A549 (cell line): ENCODE measurements around the gene ESR1.

ENCODE experiments used
- CEBPB ChIP-seq, 2 experiments: fragments of >200 bp in 1 of 2; sonication (Bioruptor Twin) in 1 of 2; formaldehyde crosslinking in 1 of 2; IDR thresholded peaks; 2 replicates each; pipeline ENCODE4 v1.6.1; 2012 to 2016
- CHD2 ChIP-seq: fragments of 150-350 bp; IDR thresholded peaks from 2 replicates; pipeline ENCODE4 v1.6.1; 2014; ENCODE audit warnings: low read length; ENCODE audit not compliant: partially characterized antibody
- CTCF ChIP-seq: fragments of >200 bp; sonication (Bioruptor Twin); formaldehyde crosslinking; IDR thresholded peaks from 3 replicates; pipeline ENCODE4 v1.5.1; 2016
- EHMT2 ChIP-seq: fragments of 200-600 bp; sonication (generic); IDR thresholded peaks from 2 replicates; pipeline ENCODE4 v1.6.1; 2016; ENCODE audit warnings: antibody characterized with exemption, low read depth, mild to moderate bottlenecking, moderate library complexity
- ESRRA ChIP-seq: fragments of 150-350 bp; IDR thresholded peaks from 2 replicates; pipeline ENCODE4 v1.6.1; 2014; ENCODE audit warnings: mild to moderate bottlenecking, low read length, borderline replicate concordance
- KDM5A ChIP-seq: fragments of 200-600 bp; sonication (generic); IDR thresholded peaks from 2 replicates; pipeline ENCODE4 v1.6.1; 2016; ENCODE audit warnings: antibody characterized with exemption, mild to moderate bottlenecking
- MAFK ChIP-seq: fragments of 450-650 bp; IDR thresholded peaks from 2 replicates; pipeline ENCODE4 v1.6.1; 2014; ENCODE audit not compliant: partially characterized antibody
- MAX ChIP-seq: IDR thresholded peaks from 2 replicates; pipeline ENCODE4 v1.6.1; 2012
- MAZ ChIP-seq: fragments of 150-350 bp; IDR thresholded peaks from 2 replicates; pipeline ENCODE4 v1.6.1; 2014; ENCODE audit warnings: antibody characterized with exemption, low read depth, low read length, borderline replicate concordance
- POLR2A ChIP-seq: IDR thresholded peaks from 2 replicates; pipeline ENCODE4 v1.6.1; 2012; ENCODE audit warnings: mild to moderate bottlenecking, low read length
- RCOR1 ChIP-seq: fragments of 150-350 bp; IDR thresholded peaks from 2 replicates; pipeline ENCODE4 v1.6.1; 2014; ENCODE audit warnings: antibody characterized with exemption, low read length, low read depth
- REST ChIP-seq: fragments of 200-600 bp; sonication (generic); IDR thresholded peaks from 2 replicates; pipeline ENCODE4 v1.6.1; 2016; ENCODE audit warnings: antibody characterized with exemption, mild to moderate bottlenecking, moderate library complexity
- ZFP36 ChIP-seq: fragments of 450-650 bp; IDR thresholded peaks from 2 replicates; pipeline ENCODE4 v1.6.1; 2014; ENCODE audit warnings: borderline replicate concordance; ENCODE audit not compliant: partially characterized antibody

- TF ChIP-seq CHD2 = no peak
- no peak for TF ChIP-seq CTCF
- no peak for TF ChIP-seq CEBPB (IDR thresholded peaks at IDR 0.05)
- no peak for TF ChIP-seq ESRRA
- no peak for TF ChIP-seq RCOR1
- no peak for TF ChIP-seq REST
- TF ChIP-seq MAFK = no peak
- no peak for TF ChIP-seq POLR2A
- TF ChIP-seq ZFP36 = no peak
- TF ChIP-seq MAX = no peak
- no peak for TF ChIP-seq MAZ
- no peak for TF ChIP-seq KDM5A
- TF ChIP-seq EHMT2 = no peak
Observed at GRCh38 chr6:152110886-152111820, 303.7 kb downstream of the ESR1 start.
